GM12801 (cell line): ENCODE measurements around the gene VSTM2B.

ENCODE experiments used
- TF ChIP-seq, protein P1 (sequence below): IDR thresholded peaks from one replicate; pipeline ENCODE4 v1.5.1; 2011; ENCODE audit warnings: control low read depth; ENCODE audit not compliant: insufficient read length; ENCODE audit errors: extremely low read depth

The VSTM2B gene

DNA sequence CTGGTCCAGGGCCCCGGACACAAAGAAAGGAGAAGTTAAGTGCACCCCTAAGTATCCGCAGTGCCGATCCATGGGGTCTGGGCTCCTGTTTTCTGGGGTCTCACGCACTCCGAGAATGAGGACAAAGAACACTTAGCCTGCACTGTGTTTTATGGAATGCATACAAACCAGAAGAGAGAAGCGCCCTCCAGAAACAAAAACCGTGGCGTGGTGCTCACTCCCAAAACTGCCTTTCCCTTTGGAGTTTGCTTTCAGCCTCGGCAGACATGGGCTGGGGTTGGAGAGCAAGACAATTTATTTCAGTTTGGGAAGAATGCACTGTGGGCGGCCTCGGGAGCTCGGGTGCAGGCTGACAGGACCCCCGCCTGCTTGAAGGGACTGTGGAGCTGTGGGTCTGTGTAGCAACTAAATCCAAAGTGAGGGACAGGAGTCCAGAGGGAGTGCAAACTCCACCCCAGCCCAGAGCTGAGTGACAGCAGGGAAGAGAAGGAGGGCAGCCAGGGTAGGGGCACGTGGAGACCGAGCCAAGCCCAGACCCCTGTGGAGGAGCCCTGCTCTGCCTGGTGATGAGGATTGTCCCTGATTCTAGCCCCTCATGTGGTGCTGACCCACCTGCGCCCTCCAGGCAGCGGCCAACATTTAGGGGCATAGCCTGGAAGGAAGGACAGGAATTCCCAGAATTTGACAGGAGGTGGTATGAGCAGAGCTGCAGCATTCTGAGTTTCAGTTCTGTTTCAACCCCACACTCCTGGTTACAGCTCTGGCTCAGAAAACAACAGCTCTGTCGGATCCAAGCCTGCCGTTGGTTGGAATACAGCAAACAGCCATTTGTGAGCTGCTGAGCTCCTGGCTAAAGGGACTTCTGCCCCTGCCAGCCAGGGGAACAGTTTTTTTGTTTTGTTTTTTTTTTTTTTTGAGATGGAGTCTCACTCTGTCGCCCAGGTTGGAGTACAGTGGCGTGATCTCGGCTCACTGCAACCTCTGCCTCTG lies 42.5 kb downstream of the VSTM2B start:
- TF ChIP-seq, protein P1, sequence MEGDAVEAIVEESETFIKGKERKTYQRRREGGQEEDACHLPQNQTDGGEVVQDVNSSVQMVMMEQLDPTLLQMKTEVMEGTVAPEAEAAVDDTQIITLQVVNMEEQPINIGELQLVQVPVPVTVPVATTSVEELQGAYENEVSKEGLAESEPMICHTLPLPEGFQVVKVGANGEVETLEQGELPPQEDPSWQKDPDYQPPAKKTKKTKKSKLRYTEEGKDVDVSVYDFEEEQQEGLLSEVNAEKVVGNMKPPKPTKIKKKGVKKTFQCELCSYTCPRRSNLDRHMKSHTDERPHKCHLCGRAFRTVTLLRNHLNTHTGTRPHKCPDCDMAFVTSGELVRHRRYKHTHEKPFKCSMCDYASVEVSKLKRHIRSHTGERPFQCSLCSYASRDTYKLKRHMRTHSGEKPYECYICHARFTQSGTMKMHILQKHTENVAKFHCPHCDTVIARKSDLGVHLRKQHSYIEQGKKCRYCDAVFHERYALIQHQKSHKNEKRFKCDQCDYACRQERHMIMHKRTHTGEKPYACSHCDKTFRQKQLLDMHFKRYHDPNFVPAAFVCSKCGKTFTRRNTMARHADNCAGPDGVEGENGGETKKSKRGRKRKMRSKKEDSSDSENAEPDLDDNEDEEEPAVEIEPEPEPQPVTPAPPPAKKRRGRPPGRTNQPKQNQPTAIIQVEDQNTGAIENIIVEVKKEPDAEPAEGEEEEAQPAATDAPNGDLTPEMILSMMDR = no peak

DNA sequence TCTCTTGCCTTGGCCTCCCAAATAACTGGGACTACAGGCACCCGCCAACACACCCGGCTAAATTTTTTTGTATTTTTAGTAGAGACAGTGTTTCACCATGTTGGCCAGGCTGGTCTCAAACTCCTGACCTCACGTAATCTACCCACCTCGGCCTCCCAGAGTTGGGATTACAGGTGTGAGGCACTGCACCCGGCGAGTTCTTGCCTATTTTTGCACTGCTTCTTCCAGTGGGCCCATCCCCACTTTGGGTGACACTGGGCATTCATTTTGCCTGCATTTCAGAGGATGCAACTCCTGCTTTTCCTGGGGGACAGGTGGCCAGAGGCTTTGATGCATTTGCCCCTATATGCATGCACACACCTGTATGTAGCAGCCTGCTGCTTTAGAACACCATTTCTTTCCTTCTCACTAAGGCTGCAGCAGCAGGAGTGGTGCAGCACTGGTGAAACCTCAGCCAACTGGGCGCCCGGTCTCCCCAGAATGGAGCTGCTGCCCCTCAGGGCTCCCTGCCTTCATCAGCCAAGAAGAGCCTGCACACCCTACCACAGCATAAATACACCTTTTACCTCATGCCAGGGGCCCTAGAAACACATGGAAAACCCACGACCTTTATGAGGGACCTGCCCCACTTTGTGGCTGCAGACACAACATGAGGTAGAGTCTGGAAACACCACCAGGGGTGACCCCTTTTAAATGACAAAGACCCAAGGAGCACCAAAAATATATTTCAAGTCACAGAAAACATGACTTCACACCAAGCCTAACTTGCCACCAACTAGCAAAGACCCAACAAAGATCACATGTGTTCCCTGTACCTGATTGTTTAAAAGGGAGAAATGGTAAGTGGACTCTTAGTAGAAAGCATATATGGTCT lies 43.5 kb downstream of the VSTM2B start:
- TF ChIP-seq, protein P1 = no peak

GRCh38 chr19:29571181-29571580 lies 45.4 kb downstream of the VSTM2B start:
- TF ChIP-seq, protein P1 = no peak

DNA sequence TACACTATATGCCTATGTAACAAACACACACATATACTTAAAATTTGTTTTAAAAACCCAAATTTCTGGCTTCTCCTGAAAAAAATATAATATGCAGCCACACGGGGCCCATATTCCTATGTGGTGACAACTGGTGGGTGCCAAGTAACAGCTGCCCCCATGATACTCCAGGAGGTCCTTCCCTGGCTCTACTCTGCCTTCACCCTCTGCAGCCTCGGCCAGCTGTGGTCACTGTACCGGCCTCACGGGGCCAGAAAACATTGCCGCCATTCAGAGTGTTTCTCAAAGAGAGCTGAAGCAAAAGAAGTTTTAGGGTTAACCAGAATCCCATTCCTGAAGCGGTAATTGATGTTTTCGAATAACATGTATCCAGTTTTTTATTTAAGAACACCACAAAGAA lies 47.7 kb downstream of the VSTM2B start:
- TF ChIP-seq, protein P1 = no peak

- TF ChIP-seq, protein P1 = no peak
Observed at GRCh38 chr19:29574510-29574909, 48.7 kb downstream of the VSTM2B start.

GRCh38 chr19:29576046-29576606 lies 50.3 kb downstream of the VSTM2B start:
- TF ChIP-seq, protein P1 = no peak
